Body of pancreas (tissue), 4 donors: ENCODE data around the gene XRCC5.

Experiments used
- POLR2A ChIP-seq, 3 donors: fragments of 450-650 bp; IDR thresholded peaks; one replicate each; pipeline ENCODE4 v1.6.1; 2016; ENCODE audit warnings: antibody characterized with exemption in 3 of 3, mild to moderate bottlenecking in 2 of 3
- TF ChIP-seq, protein P1 (sequence below), 7 experiments: fragments of 450-650 bp in 4 of 7; fragments of 200-600 bp in 3 of 7; sonication (generic) in 3 of 7; IDR thresholded peaks; one replicate each; pipeline ENCODE4 v1.5.1; 2016 to 2019; ENCODE audit warnings: antibody characterized with exemption in 7 of 7

GRCh38 chr2:216071111-216071851 lies 37.9 kb upstream of the XRCC5 start:
- TF ChIP-seq POLR2A (IDR thresholded peaks at IDR 0.05) = no peak
- TF ChIP-seq, protein P1, sequence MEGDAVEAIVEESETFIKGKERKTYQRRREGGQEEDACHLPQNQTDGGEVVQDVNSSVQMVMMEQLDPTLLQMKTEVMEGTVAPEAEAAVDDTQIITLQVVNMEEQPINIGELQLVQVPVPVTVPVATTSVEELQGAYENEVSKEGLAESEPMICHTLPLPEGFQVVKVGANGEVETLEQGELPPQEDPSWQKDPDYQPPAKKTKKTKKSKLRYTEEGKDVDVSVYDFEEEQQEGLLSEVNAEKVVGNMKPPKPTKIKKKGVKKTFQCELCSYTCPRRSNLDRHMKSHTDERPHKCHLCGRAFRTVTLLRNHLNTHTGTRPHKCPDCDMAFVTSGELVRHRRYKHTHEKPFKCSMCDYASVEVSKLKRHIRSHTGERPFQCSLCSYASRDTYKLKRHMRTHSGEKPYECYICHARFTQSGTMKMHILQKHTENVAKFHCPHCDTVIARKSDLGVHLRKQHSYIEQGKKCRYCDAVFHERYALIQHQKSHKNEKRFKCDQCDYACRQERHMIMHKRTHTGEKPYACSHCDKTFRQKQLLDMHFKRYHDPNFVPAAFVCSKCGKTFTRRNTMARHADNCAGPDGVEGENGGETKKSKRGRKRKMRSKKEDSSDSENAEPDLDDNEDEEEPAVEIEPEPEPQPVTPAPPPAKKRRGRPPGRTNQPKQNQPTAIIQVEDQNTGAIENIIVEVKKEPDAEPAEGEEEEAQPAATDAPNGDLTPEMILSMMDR (IDR thresholded peaks at IDR 0.05) = no peak
